ENCODE measurements around the gene PIK3R2.

DNA sequence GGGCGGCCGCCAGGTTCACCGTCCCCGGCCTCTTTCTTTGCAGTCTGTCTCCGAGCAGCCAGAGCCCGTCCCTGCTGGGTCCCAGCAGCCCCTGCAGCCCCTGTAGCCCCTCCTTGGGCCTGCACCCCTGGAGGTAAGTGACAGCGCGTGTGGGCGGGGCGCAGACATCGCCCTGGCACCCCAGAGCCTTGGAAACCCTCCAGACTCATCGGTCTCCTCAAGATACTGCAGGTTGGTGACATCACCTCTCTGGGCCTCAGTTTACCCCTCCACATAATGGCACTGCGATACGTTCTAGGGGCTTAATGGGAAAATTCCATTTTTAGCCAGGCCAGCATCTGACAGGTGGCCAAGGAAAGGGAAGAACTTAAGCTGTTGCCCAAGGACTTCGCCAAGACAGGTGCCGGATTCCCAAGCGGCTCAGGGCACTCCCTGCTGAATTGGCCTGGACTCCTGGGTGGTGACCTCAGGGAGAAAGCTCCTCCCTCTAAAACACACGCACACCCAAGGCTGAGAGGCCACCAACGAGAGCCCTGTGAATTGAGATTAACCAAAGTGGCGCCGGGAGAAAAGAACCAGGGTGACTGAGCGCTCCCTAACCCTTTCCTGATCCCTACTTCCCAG lies 42.2 kb upstream of the PIK3R2 start:
- TF ChIP-seq CTCF (IDR thresholded peaks at IDR 0.05): no peak
- TF ChIP-seq POLR2A (IDR thresholded peaks at IDR 0.05): peak in 2 of 3 donors; percentile 19 to 51

All from body of pancreas (tissue), 4 donors.